Right forelimb (tissue), 1 donor: ENCODE results near the gene TMEM62.
"Not testable (repeated sequence)": the region's sequence is repeated elsewhere in the genome, so short reads cannot be mapped to it uniquely, and the experiment has no call there.

ENCODE experiments used
- DNase-seq: peaks from one replicate; pipeline ENCODE4 v3.0.0-alpha.2; 2018

Gene TMEM62

GRCh38 chr15:43184407-43185124 is 51.2 kb downstream of the TMEM62 start:
- DNase-seq: no peak

GRCh38 chr15:43185157-43186002 is 52.0 kb downstream of the TMEM62 start, which contains the start of gene CCNDBP1:
TSS of gene CCNDBP1 (plus strand) at chr15:43185403. CDS start at chr15:43185499, 96 bp downstream.
- DNase-seq: peak; percentile 85

GRCh38 chr15:43186003-43186353 is 52.6 kb downstream of the TMEM62 start:
- no peak for DNase-seq

- no peak for DNase-seq
Measured at GRCh38 chr15:43187544-43188155, 54.3 kb downstream of the TMEM62 start.

GRCh38 chr15:43189296-43189695 is 55.9 kb downstream of the TMEM62 start:
- DNase-seq: no peak

- no peak for DNase-seq
Measured at GRCh38 chr15:43190178-43190577, 56.8 kb downstream of the TMEM62 start.

- DNase-seq: no peak
Measured at GRCh38 chr15:43193710-43194109, 60.3 kb downstream of the TMEM62 start.

GRCh38 chr15:43194795-43195194 is 61.4 kb downstream of the TMEM62 start:
- no peak for DNase-seq

- no peak for DNase-seq
Measured at GRCh38 chr15:43196760-43197548, 63.6 kb downstream of the TMEM62 start.

- not testable (repeated sequence) for DNase-seq
Measured at GRCh38 chr15:43197773-43198172, 64.4 kb downstream of the TMEM62 start.

- not testable (repeated sequence) for DNase-seq
Measured at GRCh38 chr15:43198556-43198955, 65.2 kb downstream of the TMEM62 start.

GRCh38 chr15:43198992-43199391 is 65.6 kb downstream of the TMEM62 start:
- no peak for DNase-seq

- no peak for DNase-seq
Measured at GRCh38 chr15:43199945-43200488, 66.6 kb downstream of the TMEM62 start.

GRCh38 chr15:43204016-43204901 is 70.9 kb downstream of the TMEM62 start:
- no peak for DNase-seq

GRCh38 chr15:43206054-43206453 is 72.7 kb downstream of the TMEM62 start:
- DNase-seq: no peak

- no peak for DNase-seq
Measured at GRCh38 chr15:43207024-43207423, 73.6 kb downstream of the TMEM62 start.

- no peak for DNase-seq
Measured at GRCh38 chr15:43208052-43209002, 74.9 kb downstream of the TMEM62 start.

GRCh38 chr15:43209059-43209824 is 75.9 kb downstream of the TMEM62 start:
- no peak for DNase-seq

- DNase-seq: no peak
Measured at GRCh38 chr15:43210172-43210745, 76.9 kb downstream of the TMEM62 start.
